CD4-positive, alpha-beta T cell (primary cell): Measurements from ENCODE around the gene GJB5. TPM values are rescaled to one million over a fixed set of nuclear protein-coding genes. Genes with fewer than 3 reads are reported as not detected.

Experiments
- ATAC-seq: fragments of 200-7000 bp; cut with Tn5 transposase; one replicate; pipeline ENCODE4 v1.10.0; 2022; ENCODE audit warnings: mild to moderate bottlenecking; ENCODE audit not compliant: poor library complexity
- CTCF ChIA-PET: fragments of 350-600 bp; sonication (Branson Sonifier 250); formaldehyde crosslinking; loops from one replicate; lab custom pipeline; 2021; ENCODE audit warnings: antibody characterized with exemption, inconsistent platforms; lab: Charles Lee
- POLR2A ChIA-PET: fragments of 350-600 bp; sonication (Branson Sonifier 250); formaldehyde crosslinking; loops from one replicate; lab custom pipeline; 2021; ENCODE audit warnings: antibody characterized with exemption, inconsistent platforms; lab: Charles Lee
- DNase-seq, 14 experiments: peaks; one replicate each; pipeline ENCODE4 v3.0.0-alpha.2; 2013 to 2020; ENCODE audit warnings: mixed read lengths in 2 of 14
- H3K27ac ChIP-seq, 2 donors: one replicate each; pipeline versions ENCODE4 v1.5.1 to v1.7.0; 2013; ENCODE audit warnings: low read length in 2 of 2, low read depth in 1 of 2, mild to moderate bottlenecking in 1 of 2
- H3K27me3 ChIP-seq, 2 experiments: 1 replicate in 1 of 2; 2 replicates in 1 of 2; pipeline versions ENCODE4 v1.6.1 to v1.7.0; 2013; ENCODE audit warnings: low read length in 2 of 2, control low read depth in 1 of 2, mild to moderate bottlenecking in 1 of 2, moderate library complexity in 1 of 2; ENCODE audit not compliant: insufficient read depth in 2 of 2, control insufficient read depth in 1 of 2
- H3K36me3 ChIP-seq: one replicate; pipeline ENCODE4 v1.6.1; 2013; ENCODE audit warnings: low read length, control low read depth; ENCODE audit not compliant: insufficient read depth
- H3K4me1 ChIP-seq: one replicate; pipeline ENCODE4 v1.6.1; 2013; ENCODE audit warnings: low read length, control low read depth; ENCODE audit not compliant: insufficient read depth
- H3K4me3 ChIP-seq: one replicate; pipeline ENCODE4 v1.5.1; 2013; ENCODE audit warnings: mild to moderate bottlenecking, low read length, moderate library complexity
- H3K9me3 ChIP-seq, 2 experiments: 1 replicate in 1 of 2; 2 replicates in 1 of 2; pipeline versions ENCODE4 v1.6.1 to v1.7.0; 2013; ENCODE audit warnings: low read length in 2 of 2, mild to moderate bottlenecking in 2 of 2, control low read depth in 1 of 2, moderate library complexity in 1 of 2; ENCODE audit not compliant: control insufficient read depth in 1 of 2, insufficient read depth in 1 of 2
- H3K27ac Mint-ChIP-seq: one replicate; pipeline ENCODE4 v1.8.0; 2020; ENCODE audit warnings: mixed read lengths
- H3K27me3 Mint-ChIP-seq: one replicate; pipeline ENCODE4 v1.8.0; 2021; ENCODE audit warnings: mixed read lengths
- H3K36me3 Mint-ChIP-seq: one replicate; pipeline ENCODE4 v1.8.0; 2021; ENCODE audit warnings: low read depth, mixed read lengths
- H3K4me1 Mint-ChIP-seq: one replicate; pipeline ENCODE4 v1.8.0; 2021; ENCODE audit warnings: low read depth, mixed read lengths
- H3K4me3 Mint-ChIP-seq: one replicate; pipeline ENCODE4 v1.8.0; 2020; ENCODE audit warnings: mild to moderate bottlenecking, mixed read lengths
- H3K9me3 Mint-ChIP-seq: one replicate; pipeline ENCODE4 v1.8.0; 2020; ENCODE audit warnings: mixed read lengths
- intact Hi-C, 2 experiments: fragments of 100-400 bp; cut with DNase I in 1 of 2; cut with micrococcal nuclease in 1 of 2; formaldehyde crosslinking; loops; one replicate each; pipeline versions ENCODE4 v1.15.1 to v1.9.0; 2023 to 2025; cut with DNase I, micrococcal nuclease
- total RNA-seq, 174 experiments: library from RNA in 2 of 174; stranded (reverse) in 2 of 174; gene quantifications; one replicate each; pipeline ENCODE4 v1.2.3 and lab custom pipeline; 2021 to 2026
- TF ChIP-seq, protein P1 (sequence below): fragments of 200-600 bp; IDR thresholded peaks from one replicate; pipeline ENCODE4 v1.8.0; 2022; ENCODE audit warnings: antibody characterized with exemption, mild to moderate bottlenecking

Gene GJB5
- total RNA-seq, 2 experiments from 2014 or later, result not detected

- no peak for ATAC-seq
- Histone ChIP-seq H3K9me3 (peaks cover 0 to 11% of the 10 kb centered on the region in 2 experiments), H3K4me1 (no peaks in the 10 kb centered on the region), H3K27ac (no peak within 1 kb of the TSS), H3K4me3 (no peak within 1 kb of the TSS), H3K36me3 (no peaks in the 10 kb centered on the region), H3K27me3 (peaks cover 0 to 6% of the 10 kb centered on the region in 2 experiments)
- H3K27ac Mint-ChIP-seq, result no peak within 1 kb of the TSS
- H3K9me3 Mint-ChIP-seq, result no peaks in the 10 kb centered on the region
- peaks cover 27% of the 10 kb centered on the region for H3K27me3 Mint-ChIP-seq
- intact Hi-C loops, result no loop called here
- CTCF ChIA-PET, result no interaction called here
- H3K4me1 Mint-ChIP-seq, result no peaks in the 10 kb centered on the region
- no peak within 1 kb of the TSS for H3K4me3 Mint-ChIP-seq
- TF ChIP-seq, protein P1, sequence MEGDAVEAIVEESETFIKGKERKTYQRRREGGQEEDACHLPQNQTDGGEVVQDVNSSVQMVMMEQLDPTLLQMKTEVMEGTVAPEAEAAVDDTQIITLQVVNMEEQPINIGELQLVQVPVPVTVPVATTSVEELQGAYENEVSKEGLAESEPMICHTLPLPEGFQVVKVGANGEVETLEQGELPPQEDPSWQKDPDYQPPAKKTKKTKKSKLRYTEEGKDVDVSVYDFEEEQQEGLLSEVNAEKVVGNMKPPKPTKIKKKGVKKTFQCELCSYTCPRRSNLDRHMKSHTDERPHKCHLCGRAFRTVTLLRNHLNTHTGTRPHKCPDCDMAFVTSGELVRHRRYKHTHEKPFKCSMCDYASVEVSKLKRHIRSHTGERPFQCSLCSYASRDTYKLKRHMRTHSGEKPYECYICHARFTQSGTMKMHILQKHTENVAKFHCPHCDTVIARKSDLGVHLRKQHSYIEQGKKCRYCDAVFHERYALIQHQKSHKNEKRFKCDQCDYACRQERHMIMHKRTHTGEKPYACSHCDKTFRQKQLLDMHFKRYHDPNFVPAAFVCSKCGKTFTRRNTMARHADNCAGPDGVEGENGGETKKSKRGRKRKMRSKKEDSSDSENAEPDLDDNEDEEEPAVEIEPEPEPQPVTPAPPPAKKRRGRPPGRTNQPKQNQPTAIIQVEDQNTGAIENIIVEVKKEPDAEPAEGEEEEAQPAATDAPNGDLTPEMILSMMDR, result no peak
- no peak for DNase-seq
- no peaks in the 10 kb centered on the region for H3K36me3 Mint-ChIP-seq
- POLR2A ChIA-PET, result interaction anchor here (0.6 kb wide), 1 partner anchor 93 kb away, joined by 3 read pairs; no protein-coding TSS in a partner anchor
These were observed 4.9 kb downstream of the GJB5 start, which contains the start of gene GJB4 for GRCh38 chr1:34759503-34760357. GJB4 (plus strand) TSS chr1:34759740; CDS start chr1:34761255, 1,515 bp downstream.

GRCh38 chr1:34761176-34761761 is 6.4 kb downstream of the GJB5 start:
- H3K4me1 Mint-ChIP-seq, result no peaks in the 10 kb centered on the region
- TF ChIP-seq, protein P1, result no peak
- Histone ChIP-seq H3K4me3 (no peak overlapping the region), H3K36me3 (no peaks in the 10 kb centered on the region), H3K9me3 (peaks cover 0 to 11% of the 10 kb centered on the region in 2 experiments), H3K27me3 (peaks cover 0 to 8% of the 10 kb centered on the region in 2 experiments), H3K27ac (no peak overlapping the region), H3K4me1 (no peaks in the 10 kb centered on the region)
- H3K27me3 Mint-ChIP-seq, result peaks cover 27% of the 10 kb centered on the region
- H3K4me3 Mint-ChIP-seq, result no peak overlapping the region
- ATAC-seq (no peak), DNase-seq (no peak)
- POLR2A ChIA-PET, result no interaction called here
- CTCF ChIA-PET, result no interaction called here
- no peak overlapping the region for H3K27ac Mint-ChIP-seq
- no peaks in the 10 kb centered on the region for H3K9me3 Mint-ChIP-seq
- intact Hi-C loops, result no loop called here
- H3K36me3 Mint-ChIP-seq, result no peaks in the 10 kb centered on the region

DNA sequence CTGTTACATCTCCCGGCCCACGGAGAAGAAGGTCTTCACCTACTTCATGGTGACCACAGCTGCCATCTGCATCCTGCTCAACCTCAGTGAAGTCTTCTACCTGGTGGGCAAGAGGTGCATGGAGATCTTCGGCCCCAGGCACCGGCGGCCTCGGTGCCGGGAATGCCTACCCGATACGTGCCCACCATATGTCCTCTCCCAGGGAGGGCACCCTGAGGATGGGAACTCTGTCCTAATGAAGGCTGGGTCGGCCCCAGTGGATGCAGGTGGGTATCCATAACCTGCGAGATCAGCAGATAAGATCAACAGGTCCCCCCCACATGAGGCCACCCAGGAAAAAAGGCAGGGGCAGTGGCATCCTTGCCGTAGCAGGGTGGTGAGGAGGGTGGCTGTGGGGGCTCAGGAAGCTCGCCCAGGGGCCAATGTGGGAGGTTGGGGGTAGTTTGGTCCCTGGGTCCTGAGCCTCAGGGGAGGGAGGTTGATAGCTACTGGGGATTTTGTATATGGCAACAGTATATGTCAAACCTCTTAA is 7.0 kb downstream of the GJB5 start:
- DNase-seq (no peak), ATAC-seq (no peak)
- H3K27me3 ChIP-seq, result peaks cover 0 to 8% of the 10 kb centered on the region in 2 experiments
- CTCF ChIA-PET, result no interaction called here
- POLR2A ChIA-PET, result no interaction called here
- Mint-ChIP-seq H3K4me1 (no peaks in the 10 kb centered on the region), H3K36me3 (no peaks in the 10 kb centered on the region), H3K27ac (no peak overlapping the region), H3K4me3 (no peak overlapping the region), H3K9me3 (no peaks in the 10 kb centered on the region), H3K27me3 (peaks cover 27% of the 10 kb centered on the region)
- H3K9me3 ChIP-seq, result peaks cover 0 to 11% of the 10 kb centered on the region in 2 experiments
- no peak overlapping the region for H3K4me3 ChIP-seq
- TF ChIP-seq, protein P1, result no peak
- H3K4me1 ChIP-seq, result no peaks in the 10 kb centered on the region
- H3K36me3 ChIP-seq, result no peaks in the 10 kb centered on the region
- no peak overlapping the region for H3K27ac ChIP-seq
- intact Hi-C loops, result no loop called here
